WI38 (cell line): ENCODE measurements around the gene RHEBL1.

Source experiments
- H3K4me3 ChIP-seq: 2 replicates; pipeline ENCODE4 v1.5.1; 2011; ENCODE audit warnings: low read depth, mild to moderate bottlenecking, control low read depth, low read length
- TF ChIP-seq, protein P1 (sequence below): IDR thresholded peaks from 2 replicates; pipeline ENCODE4 v1.5.1; 2012; ENCODE audit warnings: low read depth, mild to moderate bottlenecking, control low read depth, low read length

Gene RHEBL1

DNA sequence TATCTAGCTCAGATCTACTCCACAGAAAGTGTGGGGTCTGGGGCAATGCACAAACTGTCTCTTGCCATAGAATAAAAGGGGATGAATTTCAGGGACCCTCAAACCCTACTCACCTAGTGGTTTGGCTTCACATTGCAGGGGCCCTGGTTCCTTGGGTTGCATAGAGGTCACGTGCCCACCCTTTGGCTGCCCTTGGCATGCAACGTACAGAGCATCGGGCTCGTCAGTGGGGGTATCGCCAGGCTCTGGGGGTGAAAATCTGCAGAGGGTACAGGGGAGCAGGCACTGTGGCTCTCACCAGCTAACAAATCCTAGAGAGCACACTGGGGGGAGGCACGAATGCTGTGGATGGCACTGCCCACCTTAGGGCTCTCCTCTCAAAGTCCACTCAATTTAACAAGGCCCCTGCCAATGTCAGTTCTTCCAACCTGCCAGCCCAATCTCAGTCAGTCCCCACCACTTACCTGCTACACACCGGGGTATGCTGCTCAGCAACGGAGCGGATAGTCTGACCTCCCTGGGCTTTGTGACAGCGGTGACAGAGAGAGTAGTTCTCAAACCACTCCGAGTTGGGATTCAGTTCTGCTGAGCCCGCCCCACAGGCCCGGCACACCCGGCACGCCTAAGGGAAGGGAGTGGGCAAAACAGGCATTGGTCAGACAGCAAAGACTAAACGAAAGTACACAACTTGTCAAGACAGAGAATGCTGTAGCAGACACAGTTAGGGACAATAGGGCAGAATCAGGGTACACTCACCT lies 17.1 kb downstream of the RHEBL1 start:
- TF ChIP-seq, protein P1, sequence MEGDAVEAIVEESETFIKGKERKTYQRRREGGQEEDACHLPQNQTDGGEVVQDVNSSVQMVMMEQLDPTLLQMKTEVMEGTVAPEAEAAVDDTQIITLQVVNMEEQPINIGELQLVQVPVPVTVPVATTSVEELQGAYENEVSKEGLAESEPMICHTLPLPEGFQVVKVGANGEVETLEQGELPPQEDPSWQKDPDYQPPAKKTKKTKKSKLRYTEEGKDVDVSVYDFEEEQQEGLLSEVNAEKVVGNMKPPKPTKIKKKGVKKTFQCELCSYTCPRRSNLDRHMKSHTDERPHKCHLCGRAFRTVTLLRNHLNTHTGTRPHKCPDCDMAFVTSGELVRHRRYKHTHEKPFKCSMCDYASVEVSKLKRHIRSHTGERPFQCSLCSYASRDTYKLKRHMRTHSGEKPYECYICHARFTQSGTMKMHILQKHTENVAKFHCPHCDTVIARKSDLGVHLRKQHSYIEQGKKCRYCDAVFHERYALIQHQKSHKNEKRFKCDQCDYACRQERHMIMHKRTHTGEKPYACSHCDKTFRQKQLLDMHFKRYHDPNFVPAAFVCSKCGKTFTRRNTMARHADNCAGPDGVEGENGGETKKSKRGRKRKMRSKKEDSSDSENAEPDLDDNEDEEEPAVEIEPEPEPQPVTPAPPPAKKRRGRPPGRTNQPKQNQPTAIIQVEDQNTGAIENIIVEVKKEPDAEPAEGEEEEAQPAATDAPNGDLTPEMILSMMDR: no peak
- no peak overlapping the region for H3K4me3 ChIP-seq

DNA sequence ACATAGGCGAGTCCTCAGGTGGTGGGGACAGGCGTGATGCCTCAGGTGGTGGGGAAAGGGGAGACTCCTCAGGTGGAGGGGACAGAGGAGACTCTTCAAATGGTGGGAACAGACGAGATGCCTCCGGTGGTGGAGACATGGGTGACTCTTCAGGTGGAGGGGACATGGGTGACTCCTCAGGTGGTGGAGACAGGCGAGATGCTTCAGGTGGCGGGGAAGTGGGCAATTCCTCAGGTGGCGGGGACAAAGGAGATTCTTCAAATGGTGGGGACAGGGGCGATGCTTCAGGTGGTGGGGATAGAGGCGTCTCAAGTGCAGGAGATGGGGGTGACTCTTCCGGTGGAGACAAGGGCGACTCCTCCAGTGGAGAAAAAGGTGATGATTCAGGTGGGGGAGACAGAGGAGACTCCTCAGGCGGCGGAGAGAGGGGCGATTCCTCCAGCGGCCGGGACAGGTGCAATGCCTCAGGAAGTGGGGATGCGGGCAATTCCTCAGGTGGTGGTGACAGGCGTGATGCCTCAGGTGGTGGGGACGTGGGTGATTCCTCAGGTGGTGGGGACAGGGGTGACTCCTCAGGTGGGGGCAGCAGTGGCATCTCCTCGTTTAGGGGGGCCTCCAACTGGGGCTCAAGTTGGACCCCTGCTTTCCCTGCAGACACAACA lies 17.9 kb downstream of the RHEBL1 start:
- H3K4me3 ChIP-seq: no peak overlapping the region
- TF ChIP-seq, protein P1: no peak

DNA sequence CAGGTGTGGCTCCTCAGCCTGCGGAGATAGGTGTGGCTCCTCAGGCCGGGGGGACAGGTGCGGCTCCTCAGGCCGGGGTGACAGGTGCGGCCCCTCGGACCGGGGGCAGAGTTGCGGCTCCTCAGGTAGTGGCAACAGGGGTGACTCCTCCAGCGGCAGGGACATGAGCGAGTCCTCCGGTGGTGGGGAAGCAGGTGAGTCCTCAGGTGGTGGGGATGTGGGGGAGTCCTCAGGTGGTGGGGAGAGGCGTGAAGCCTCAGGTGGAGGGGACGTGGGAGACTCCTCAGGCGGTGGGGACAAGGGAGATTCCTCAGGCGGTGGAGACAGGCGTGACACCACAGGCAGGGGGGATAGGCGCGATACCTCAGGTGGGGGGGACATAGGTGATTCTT lies 18.4 kb downstream of the RHEBL1 start:
- TF ChIP-seq, protein P1: no peak

DNA sequence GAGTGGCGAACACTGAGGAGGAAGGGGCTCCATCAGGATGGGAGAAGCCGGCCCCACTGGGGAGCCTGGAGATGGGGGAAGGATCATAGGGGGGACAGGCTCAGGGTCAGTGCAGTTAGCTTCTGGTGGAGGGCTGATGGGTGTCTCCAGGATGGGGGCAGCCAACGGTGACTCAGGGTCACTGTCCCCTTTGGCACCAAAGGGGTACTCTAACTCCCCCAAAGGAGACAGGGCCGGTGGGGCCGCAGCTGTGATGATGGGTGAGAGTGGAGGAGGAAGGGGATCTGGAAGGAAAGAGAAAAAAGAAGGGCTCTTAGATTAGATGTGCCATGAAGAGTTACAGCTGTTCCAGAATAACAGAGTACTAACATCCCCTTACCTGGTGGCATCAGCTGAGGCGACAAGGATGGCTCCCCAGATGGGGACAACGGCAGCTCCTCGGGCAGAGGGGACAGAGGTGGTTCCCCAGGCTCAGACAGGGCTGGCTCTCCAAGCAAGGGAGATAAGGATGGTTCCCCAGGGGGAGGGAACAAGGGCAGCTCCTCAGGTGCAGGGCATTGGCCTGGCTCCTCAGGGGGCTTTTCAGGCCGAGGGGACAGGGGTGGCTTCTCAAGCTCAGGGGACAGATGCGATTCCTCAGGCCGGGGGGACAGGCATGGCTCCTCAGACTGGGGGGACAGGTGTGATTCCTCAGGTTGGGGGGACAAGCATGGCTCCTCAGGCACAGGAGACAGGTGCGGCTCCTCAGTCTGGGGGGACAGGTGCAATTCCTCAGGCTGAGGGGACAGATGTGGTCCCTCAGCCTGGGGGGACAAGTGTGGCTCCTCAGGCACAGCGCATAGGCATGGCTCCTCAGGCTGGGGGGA lies 19.0 kb downstream of the RHEBL1 start:
- TF ChIP-seq, protein P1: no peak
- no peak overlapping the region for H3K4me3 ChIP-seq

More for the DNA sequence above, 18.4 kb downstream of the RHEBL1 start:
- H3K4me3 ChIP-seq: no peak overlapping the region

DNA sequence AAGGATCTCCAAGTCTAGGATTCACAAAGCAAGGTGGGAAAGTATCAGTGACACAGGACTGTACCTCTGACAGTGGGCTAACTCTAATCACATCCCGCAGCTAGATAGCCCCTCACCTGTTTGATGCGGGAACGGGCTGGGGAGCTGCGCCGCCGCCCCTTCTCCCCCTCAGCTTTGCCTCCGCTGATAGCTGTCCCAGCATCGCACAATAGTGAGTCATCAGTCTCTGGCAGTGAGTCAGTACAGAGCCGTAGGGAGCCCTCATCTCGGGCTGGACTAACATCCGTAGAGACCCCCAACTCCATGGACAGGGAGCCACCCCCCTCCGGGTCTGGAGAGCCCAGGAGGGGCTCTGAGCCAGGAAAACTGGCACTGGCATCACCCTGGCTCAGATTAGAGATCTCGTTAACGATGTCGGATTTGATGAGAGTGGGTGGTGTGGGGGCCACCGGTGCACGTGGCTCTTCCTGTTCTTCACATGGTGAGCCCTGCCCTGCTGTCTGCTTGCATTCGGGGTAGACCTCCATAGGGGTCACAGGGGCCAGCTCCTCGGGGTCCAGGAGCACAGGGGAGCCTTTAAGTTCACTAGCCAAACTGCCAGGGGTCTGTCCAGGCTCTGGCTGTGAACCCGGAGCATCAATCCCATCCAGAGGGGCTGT lies 20.1 kb downstream of the RHEBL1 start:
- H3K4me3 ChIP-seq: no peak overlapping the region
- TF ChIP-seq, protein P1: no peak

DNA sequence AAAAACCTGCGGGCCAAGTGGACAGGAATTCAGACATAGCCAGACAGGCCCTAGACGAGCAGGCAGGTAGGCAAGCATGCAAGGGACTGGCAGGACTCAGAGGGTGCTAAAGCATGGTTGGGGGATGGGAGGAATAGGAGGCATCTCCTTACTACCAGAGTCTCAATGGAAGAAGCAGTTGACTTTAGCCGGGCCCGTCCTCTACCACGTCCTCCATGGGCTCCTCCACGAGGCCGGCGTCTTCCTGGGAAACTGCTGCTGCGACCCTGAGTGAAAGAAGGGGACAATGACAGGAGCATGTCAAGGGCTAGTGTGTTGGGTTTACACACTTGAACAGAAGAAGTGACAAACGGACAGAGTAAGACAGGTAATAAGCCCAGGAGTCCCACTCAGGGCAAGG lies 20.8 kb downstream of the RHEBL1 start:
- TF ChIP-seq, protein P1: no peak
- no peak overlapping the region for H3K4me3 ChIP-seq
